Natural killer cell (primary cell): ENCODE measurements around the gene PUSL1. TPM values are rescaled to one million over a fixed set of nuclear protein-coding genes. Genes with fewer than 3 reads are reported as not detected.

Source experiments
- ATAC-seq, 3 donors: fragments of 150-1000 bp in 2 of 3; fragments of 200-7000 bp in 1 of 3; cut with Tn5 transposase; 1 replicate in 1 of 3; 2 replicates in 2 of 3; pipeline ENCODE4 v1.10.0; 2021; ENCODE audit warnings: mild to moderate bottlenecking in 2 of 3, moderate library complexity in 2 of 3
- DNase-seq, 2 donors: peaks; one replicate each; pipeline versions ENCODE4 v3.0.0 to v3.0.0-alpha.2; 2013 to 2021; ENCODE audit warnings: mixed read lengths in 1 of 2
- H3K27ac ChIP-seq: one replicate; pipeline ENCODE4 v1.5.1; 2013; ENCODE audit warnings: mild to moderate bottlenecking, low read length
- H3K27me3 ChIP-seq: one replicate; pipeline ENCODE4 v1.6.1; 2013; ENCODE audit warnings: low read length; ENCODE audit not compliant: control insufficient read depth, insufficient read depth
- H3K36me3 ChIP-seq: one replicate; pipeline ENCODE4 v1.6.1; 2013; ENCODE audit warnings: low read length; ENCODE audit not compliant: control insufficient read depth, insufficient read depth
- H3K4me1 ChIP-seq: one replicate; pipeline ENCODE4 v1.6.1; 2013; ENCODE audit warnings: low read length; ENCODE audit not compliant: control insufficient read depth, insufficient read depth
- H3K4me3 ChIP-seq: one replicate; pipeline ENCODE4 v1.5.1; 2013; ENCODE audit warnings: low read length
- H3K9me3 ChIP-seq: one replicate; pipeline ENCODE4 v1.6.1; 2013; ENCODE audit warnings: low read length; ENCODE audit not compliant: control insufficient read depth, insufficient read depth
- H3K27ac Mint-ChIP-seq, 2 donors: one replicate each; pipeline ENCODE4 v1.8.0; 2022; ENCODE audit warnings: mild to moderate bottlenecking in 2 of 2, mixed read lengths in 2 of 2, moderate library complexity in 1 of 2
- H3K27me3 Mint-ChIP-seq, 2 donors: one replicate each; pipeline ENCODE4 v1.8.0; 2022; ENCODE audit warnings: low read depth in 2 of 2, mixed read lengths in 2 of 2
- H3K36me3 Mint-ChIP-seq: one replicate; pipeline ENCODE4 v1.8.0; 2022; ENCODE audit warnings: mixed read lengths
- H3K4me1 Mint-ChIP-seq, 2 donors: one replicate each; pipeline ENCODE4 v1.8.0; 2022; ENCODE audit warnings: mixed read lengths in 2 of 2
- H3K4me3 Mint-ChIP-seq: one replicate; pipeline ENCODE4 v1.8.0; 2022; ENCODE audit warnings: mild to moderate bottlenecking, moderate library complexity, mixed read lengths
- H3K9me3 Mint-ChIP-seq, 2 donors: one replicate each; pipeline ENCODE4 v1.8.0; 2022; ENCODE audit warnings: mixed read lengths in 2 of 2
- CTCF ChIP-seq: fragments of 200-600 bp; IDR thresholded peaks from one replicate; pipeline ENCODE4 v1.8.0; 2022; ENCODE audit warnings: antibody characterized with exemption
- WGBS: methylation state at CpG from one replicate; pipeline ENCODE4 v1.1.7; 2013; ENCODE audit warnings: missing lambda C conversion rate; ENCODE audit not compliant: insufficient coverage; 5-methylcytosine and 5-hydroxymethylcytosine counted together
- intact Hi-C: fragments of 100-400 bp; cut with micrococcal nuclease; formaldehyde crosslinking; loops from one replicate; pipeline ENCODE4 v1.14.2; 2022
- total RNA-seq, 4 donors: library from RNA; stranded (reverse); fragments of 120-200 nt in 1 of 4; gene quantifications; one replicate each; pipeline versions ENCODE4 v1.2.3 to v1.2.4, GENCODE V29; 2013 to 2022

The PUSL1 gene
- total RNA-seq, 3 donors from 2014 or later (not counting 1 experiment from before 2014, with no cell fraction given): 11.1 to 13.0 (median 12.9) TPM

DNA sequence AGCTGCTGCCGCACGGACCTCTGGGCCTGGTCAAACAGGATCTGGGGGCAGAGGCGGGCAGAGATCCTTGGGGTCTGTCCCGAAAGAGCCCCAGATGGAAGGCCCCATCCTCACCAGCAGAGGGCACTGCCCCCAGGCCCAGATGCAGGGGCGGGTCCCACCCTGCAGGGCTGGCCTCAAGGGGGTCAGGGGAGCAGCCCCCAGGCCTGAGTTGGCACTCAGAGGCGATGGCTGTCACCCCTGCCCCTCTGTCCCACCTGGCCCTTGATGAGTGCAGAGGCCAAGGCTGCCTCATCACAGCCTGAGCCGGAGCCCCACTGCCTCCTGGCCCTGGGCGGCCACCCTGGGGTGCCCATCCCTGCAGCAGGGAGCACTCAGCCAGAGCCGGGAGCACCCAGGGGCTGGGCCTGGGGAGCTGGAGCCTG, 6.4 kb upstream of the PUSL1 start:
- Histone ChIP-seq H3K4me3 (no peak overlapping the region), H3K36me3 (no peaks in the 10 kb centered on the region), H3K4me1 (peaks cover 33% of the 10 kb centered on the region), H3K9me3 (no peaks in the 10 kb centered on the region), H3K27ac (no peak overlapping the region), H3K27me3 (no peaks in the 10 kb centered on the region)
- DNase-seq (peak in 1 of 2 donors; percentile 40), ATAC-seq (no peak)
- Mint-ChIP-seq H3K4me1 (peaks cover 6 to 21% of the 10 kb centered on the region in 2 donors), H3K4me3 (no peak overlapping the region), H3K9me3 (no peaks in the 10 kb centered on the region), H3K36me3 (no peaks in the 10 kb centered on the region), H3K27ac (no peak overlapping the region), H3K27me3 (no peaks in the 10 kb centered on the region)
- TF ChIP-seq CTCF: peak; percentile 26
- intact Hi-C loops: no loop called here
- 89% methylated on average over 9 of the region's 9 CpGs for WGBS

DNA sequence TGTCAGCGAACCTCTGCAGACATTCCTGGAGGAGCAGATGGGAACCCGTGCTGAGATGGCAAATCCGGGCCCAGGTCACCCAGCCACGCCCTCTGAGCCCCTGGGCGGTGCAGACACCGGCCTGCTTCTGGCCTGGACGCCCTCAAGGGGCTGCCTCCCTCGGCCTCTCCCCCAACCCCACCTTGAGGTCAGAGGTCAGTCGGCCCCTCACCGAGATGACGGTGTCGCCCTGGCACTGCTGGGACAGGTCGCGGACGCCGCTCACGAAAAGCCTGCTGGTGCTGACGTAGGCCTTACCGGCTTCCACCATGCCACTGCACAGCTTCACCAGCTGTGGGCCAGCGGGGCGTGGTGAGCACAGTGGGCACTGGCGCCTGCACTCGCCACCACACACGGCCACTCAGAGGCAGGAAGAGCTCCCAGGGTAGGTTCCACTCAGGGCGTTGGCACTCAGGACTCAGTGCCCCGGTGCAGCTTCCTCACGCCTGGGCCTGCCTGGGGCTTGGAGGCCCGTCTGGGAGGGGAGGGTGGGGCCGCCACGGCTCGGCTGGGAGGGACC, 5.4 kb upstream of the PUSL1 start:
- intact Hi-C loops: no loop called here
- ATAC-seq: no peak
- H3K4me1 Mint-ChIP-seq: peaks cover 6 to 23% of the 10 kb centered on the region in 2 donors

GRCh38 chr1:1303736-1304135, 4.7 kb upstream of the PUSL1 start:
- intact Hi-C loops: no loop called here
- no peaks in the 10 kb centered on the region for H3K36me3 Mint-ChIP-seq
- no peak overlapping the region for H3K27ac Mint-ChIP-seq
- peaks cover 32% of the 10 kb centered on the region for H3K4me1 ChIP-seq
- TF ChIP-seq CTCF: no peak
- DNase-seq (no peak), ATAC-seq (no peak)
- no peak overlapping the region for H3K4me3 ChIP-seq
- no peak overlapping the region for H3K4me3 Mint-ChIP-seq
- no peaks in the 10 kb centered on the region for H3K9me3 Mint-ChIP-seq
- H3K27me3 Mint-ChIP-seq: no peaks in the 10 kb centered on the region
- WGBS: 83% methylated on average over 13 of the region's 13 CpGs
- H3K4me1 Mint-ChIP-seq: peaks cover 6 to 21% of the 10 kb centered on the region in 2 donors
- no peaks in the 10 kb centered on the region for H3K9me3 ChIP-seq
- no peak overlapping the region for H3K27ac ChIP-seq
- no peaks in the 10 kb centered on the region for H3K27me3 ChIP-seq
- H3K36me3 ChIP-seq: no peaks in the 10 kb centered on the region

More for the DNA sequence above, 5.4 kb upstream of the PUSL1 start:
- Mint-ChIP-seq H3K4me3 (no peak overlapping the region), H3K27me3 (no peaks in the 10 kb centered on the region), H3K9me3 (no peaks in the 10 kb centered on the region), H3K36me3 (no peaks in the 10 kb centered on the region), H3K27ac (no peak overlapping the region)
- no peak for DNase-seq
- TF ChIP-seq CTCF: no peak
- Histone ChIP-seq H3K4me3 (no peak overlapping the region), H3K36me3 (no peaks in the 10 kb centered on the region), H3K4me1 (peaks cover 33% of the 10 kb centered on the region), H3K27ac (no peak overlapping the region), H3K9me3 (no peaks in the 10 kb centered on the region), H3K27me3 (no peaks in the 10 kb centered on the region)
- WGBS: 83% methylated on average over 31 of the region's 31 CpGs
